Thyroid gland (tissue), 4 donors: ENCODE results near the gene CACNG5. TPM values are rescaled to one million over a fixed set of nuclear protein-coding genes. Genes with fewer than 3 reads are reported as not detected.

Source experiments
- DNase-seq, 2 donors: peaks; one replicate each; pipeline ENCODE4 v3.0.0-alpha.2; 2019
- H3K27ac ChIP-seq, 3 donors: fragments of 200-600 bp; sonication (generic); 1 replicate in 2 of 3; 2 replicates in 1 of 3; pipeline ENCODE4 v1.5.1; 2016 to 2019; ENCODE audit warnings: mild to moderate bottlenecking in 1 of 3, moderate library complexity in 1 of 3
- H3K27me3 ChIP-seq: fragments of 200-600 bp; sonication (generic); one replicate; pipeline ENCODE4 v1.5.1; 2019
- H3K36me3 ChIP-seq, 2 donors: fragments of 200-600 bp; sonication (generic); one replicate each; pipeline ENCODE4 v1.5.1; 2016 to 2019
- H3K4me1 ChIP-seq, 2 donors: fragments of 200-600 bp; sonication (generic); one replicate each; pipeline ENCODE4 v1.5.1; 2017 to 2019
- H3K4me3 ChIP-seq, 3 donors: fragments of 200-600 bp; sonication (generic); replicated peaks in 1 of 3; 1 replicate in 2 of 3; 2 replicates in 1 of 3; pipeline ENCODE4 v1.5.1; 2016; ENCODE audit warnings: mild to moderate bottlenecking in 1 of 3
- H3K9me3 ChIP-seq: fragments of 200-600 bp; sonication (generic); one replicate; pipeline ENCODE4 v1.5.1; 2017
- POLR2A ChIP-seq, 2 donors: fragments of 450-650 bp; IDR thresholded peaks; one replicate each; pipeline ENCODE4 v1.6.1; 2017; ENCODE audit warnings: antibody characterized with exemption in 2 of 2, mild to moderate bottlenecking in 2 of 2, moderate library complexity in 1 of 2
- WGBS, 2 donors: methylation state at CpG; one replicate each; pipeline ENCODE4 v1.1.5; 2017; 5-methylcytosine and 5-hydroxymethylcytosine counted together
- intact Hi-C: fragments of 100-400 bp; cut with DNase I; formaldehyde crosslinking; loops from one replicate; pipeline ENCODE4 v1.15.1; 2023
- total RNA-seq, 4 donors: library from RNA; depleted of rRNA; stranded (reverse); fragments of >200 nt; gene quantifications; one replicate each; pipeline ENCODE4 v1.2.3, GENCODE V29; 2016
- TF ChIP-seq, protein P1 (sequence below), 6 experiments: fragments of 200-600 bp in 3 of 6; fragments of 450-650 bp in 3 of 6; sonication (generic) in 3 of 6; IDR thresholded peaks; one replicate each; pipeline ENCODE4 v1.5.1; 2016 to 2019; ENCODE audit warnings: antibody characterized with exemption in 6 of 6, mild to moderate bottlenecking in 2 of 6, inconsistent platforms in 1 of 6, moderate library complexity in 1 of 6

The CACNG5 gene
- total RNA-seq, 4 donors from 2014 or later = not detected

DNA sequence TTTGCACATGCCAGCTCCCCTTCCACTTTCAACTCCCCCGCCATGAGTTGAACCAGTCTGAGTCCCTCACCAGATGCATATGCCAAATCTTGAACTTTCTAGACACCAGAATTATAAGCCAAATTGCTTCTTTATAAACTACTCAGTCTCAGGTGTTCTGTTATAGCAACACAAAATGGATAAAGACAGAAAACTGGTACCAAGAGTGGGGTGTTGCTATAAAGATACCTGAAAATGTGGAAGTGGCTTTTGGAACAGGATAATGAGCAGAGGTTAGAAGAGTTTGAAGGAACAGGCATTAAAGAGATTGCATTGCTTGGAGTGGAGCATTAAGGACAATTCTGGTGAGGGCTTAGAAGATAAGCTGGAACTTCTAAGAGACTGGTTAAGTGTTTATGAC, 17.2 kb upstream of the CACNG5 start:
- no peaks in the 10 kb centered on the region for H3K27me3 ChIP-seq
- no peaks in the 10 kb centered on the region for H3K9me3 ChIP-seq
- 97 to 100% methylated on average over 1 of the region's 1 CpG for WGBS, 2 donors
- H3K27ac ChIP-seq = no peak overlapping the region
- no peaks in the 10 kb centered on the region for H3K4me1 ChIP-seq
- intact Hi-C loops = no loop called here
- no peaks in the 10 kb centered on the region for H3K36me3 ChIP-seq
- H3K4me3 ChIP-seq = no peak overlapping the region
- TF ChIP-seq POLR2A (IDR thresholded peaks at IDR 0.05) = no peak
- TF ChIP-seq, protein P1, sequence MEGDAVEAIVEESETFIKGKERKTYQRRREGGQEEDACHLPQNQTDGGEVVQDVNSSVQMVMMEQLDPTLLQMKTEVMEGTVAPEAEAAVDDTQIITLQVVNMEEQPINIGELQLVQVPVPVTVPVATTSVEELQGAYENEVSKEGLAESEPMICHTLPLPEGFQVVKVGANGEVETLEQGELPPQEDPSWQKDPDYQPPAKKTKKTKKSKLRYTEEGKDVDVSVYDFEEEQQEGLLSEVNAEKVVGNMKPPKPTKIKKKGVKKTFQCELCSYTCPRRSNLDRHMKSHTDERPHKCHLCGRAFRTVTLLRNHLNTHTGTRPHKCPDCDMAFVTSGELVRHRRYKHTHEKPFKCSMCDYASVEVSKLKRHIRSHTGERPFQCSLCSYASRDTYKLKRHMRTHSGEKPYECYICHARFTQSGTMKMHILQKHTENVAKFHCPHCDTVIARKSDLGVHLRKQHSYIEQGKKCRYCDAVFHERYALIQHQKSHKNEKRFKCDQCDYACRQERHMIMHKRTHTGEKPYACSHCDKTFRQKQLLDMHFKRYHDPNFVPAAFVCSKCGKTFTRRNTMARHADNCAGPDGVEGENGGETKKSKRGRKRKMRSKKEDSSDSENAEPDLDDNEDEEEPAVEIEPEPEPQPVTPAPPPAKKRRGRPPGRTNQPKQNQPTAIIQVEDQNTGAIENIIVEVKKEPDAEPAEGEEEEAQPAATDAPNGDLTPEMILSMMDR (IDR thresholded peaks at IDR 0.05) = no peak
- no peak for DNase-seq

DNA sequence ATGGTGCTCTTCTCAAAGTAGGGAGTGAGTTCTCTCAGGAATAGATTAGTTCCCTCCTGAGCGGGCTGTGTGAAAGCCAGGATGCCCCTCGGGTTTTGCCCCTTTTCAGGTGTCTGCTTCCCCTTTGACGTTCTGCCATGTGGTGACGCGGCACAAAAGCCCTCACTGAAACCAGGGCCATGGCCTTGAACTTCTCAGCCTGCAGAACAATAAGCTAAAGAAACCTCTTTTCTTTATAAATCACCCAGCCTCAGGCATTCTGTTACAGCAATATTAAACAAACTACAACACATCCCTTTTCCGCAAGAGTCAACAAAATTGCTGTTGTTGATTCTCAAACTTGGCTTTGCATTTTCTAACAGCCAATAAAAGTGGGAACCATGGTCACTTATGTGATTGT, 15.5 kb upstream of the CACNG5 start:
- Histone ChIP-seq H3K27me3 (no peaks in the 10 kb centered on the region), H3K9me3 (no peaks in the 10 kb centered on the region), H3K36me3 (no peaks in the 10 kb centered on the region), H3K4me3 (no peak overlapping the region), H3K4me1 (no peaks in the 10 kb centered on the region), H3K27ac (no peak overlapping the region)
- TF ChIP-seq POLR2A (IDR thresholded peaks at IDR 0.05) = no peak
- TF ChIP-seq, protein P1 (IDR thresholded peaks at IDR 0.05) = no peak
- intact Hi-C loops = no loop called here
- no peak for DNase-seq
- WGBS, 2 donors = 76 to 80% methylated on average over 6 of the region's 6 CpGs

DNA sequence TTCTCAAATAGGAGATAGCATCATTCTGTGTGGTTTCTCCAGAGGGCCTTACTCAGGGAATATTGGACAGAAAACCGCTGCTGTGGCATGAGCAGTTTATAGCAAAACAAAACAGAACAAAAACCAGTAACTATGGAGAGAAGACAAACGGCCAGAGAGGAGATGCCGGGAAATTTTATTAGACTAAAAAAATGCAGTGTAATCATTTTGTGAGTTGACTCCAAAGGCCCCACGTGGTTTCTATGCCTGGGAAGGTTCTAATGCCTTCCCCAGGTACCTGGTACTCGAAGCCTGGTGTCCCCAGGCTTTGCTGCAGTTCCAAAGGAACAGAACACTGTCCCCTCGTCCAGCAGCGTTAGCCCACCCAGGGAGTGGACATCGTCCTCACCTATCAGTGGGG, 12.9 kb upstream of the CACNG5 start:
- Histone ChIP-seq H3K4me3 (no peak overlapping the region), H3K9me3 (no peaks in the 10 kb centered on the region), H3K36me3 (no peaks in the 10 kb centered on the region), H3K4me1 (no peaks in the 10 kb centered on the region), H3K27me3 (no peaks in the 10 kb centered on the region), H3K27ac (no peak overlapping the region)
- intact Hi-C loops = no loop called here
- no peak for TF ChIP-seq POLR2A (IDR thresholded peaks at IDR 0.05)
- TF ChIP-seq, protein P1 (IDR thresholded peaks at IDR 0.05) = no peak
- 69 to 79% methylated on average over 8 of the region's 8 CpGs for WGBS, 2 donors
- no peak for DNase-seq

DNA sequence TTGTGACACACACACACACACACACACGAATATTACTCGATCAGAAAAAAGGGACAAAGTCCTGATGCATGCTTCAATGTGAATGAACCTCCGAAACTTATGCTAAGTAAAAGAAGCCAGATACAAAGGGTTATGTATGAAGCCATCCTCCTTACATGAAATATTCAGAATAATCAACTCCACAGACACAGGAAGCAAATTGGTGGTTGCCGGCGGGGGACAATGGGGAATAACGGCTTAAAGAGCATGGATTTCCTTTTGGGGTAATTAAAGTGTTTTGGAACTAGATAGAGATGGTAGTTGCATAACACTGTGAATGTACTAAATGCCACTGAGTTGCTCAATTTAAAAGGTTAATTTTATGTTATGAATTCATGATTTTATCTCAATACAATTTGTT, 8.1 kb upstream of the CACNG5 start:
- Histone ChIP-seq H3K4me1 (peaks cover 0 to 5% of the 10 kb centered on the region in 2 donors), H3K27ac (no peak overlapping the region), H3K36me3 (no peaks in the 10 kb centered on the region), H3K9me3 (no peaks in the 10 kb centered on the region), H3K4me3 (no peak overlapping the region), H3K27me3 (no peaks in the 10 kb centered on the region)
- DNase-seq = no peak
- WGBS, 2 donors = 85 to 88% methylated on average over 6 of the region's 6 CpGs
- intact Hi-C loops = no loop called here
- no peak for TF ChIP-seq POLR2A (IDR thresholded peaks at IDR 0.05)
- TF ChIP-seq, protein P1 (IDR thresholded peaks at IDR 0.05) = no peak

DNA sequence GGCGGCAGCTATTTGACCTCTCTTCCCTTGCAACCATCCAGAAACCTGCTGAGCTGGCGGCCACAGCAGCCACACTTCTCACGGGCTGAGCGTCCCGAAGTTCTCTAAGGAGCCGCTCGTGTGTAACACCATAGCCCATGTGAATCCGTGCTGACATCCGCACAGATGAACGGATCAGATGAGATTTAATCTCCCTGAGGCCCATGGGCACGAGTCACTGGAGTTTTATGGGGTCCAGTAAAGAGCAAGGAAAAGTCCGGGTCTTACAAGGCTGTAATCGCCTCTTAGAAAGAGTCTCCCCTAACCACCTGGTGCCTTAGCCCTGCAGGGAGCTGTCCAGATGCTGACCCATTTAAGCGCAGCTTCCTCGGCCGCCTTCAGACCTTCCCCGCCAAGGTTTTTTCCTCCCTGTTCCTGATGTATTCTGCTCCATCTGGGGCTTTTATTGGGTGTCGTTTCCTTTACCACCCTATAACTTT, 5.5 kb upstream of the CACNG5 start:
- Histone ChIP-seq H3K9me3 (no peaks in the 10 kb centered on the region), H3K4me3 (no peak overlapping the region), H3K27me3 (no peaks in the 10 kb centered on the region), H3K4me1 (peaks cover 0 to 5% of the 10 kb centered on the region in 2 donors), H3K36me3 (no peaks in the 10 kb centered on the region), H3K27ac (no peak overlapping the region)
- DNase-seq = peak; percentile 50 to 69
- intact Hi-C loops = no loop called here
- TF ChIP-seq, protein P1 (IDR thresholded peaks at IDR 0.05) = no peak
- no peak for TF ChIP-seq POLR2A (IDR thresholded peaks at IDR 0.05)
- 4 to 9% methylated on average over 11 to 18 of the region's 18 CpGs for WGBS, 2 donors
